ENCODE data around the gene ROCK2. TPM values are rescaled to one million over a fixed set of nuclear protein-coding genes. Genes with fewer than 3 reads are reported as not detected.

ROCK2 gene
- total RNA-seq, 1 experiment from 2014 or later: 49.4 TPM

GRCh38 chr2:11385847-11386246, 41.4 kb upstream of the ROCK2 start:
- Histone ChIP-seq H3K36me3 (ENCODE audit: insufficient read depth, low read length, poor library complexity, severe bottlenecking) (no peaks in the 10 kb centered on the region), H3K4me1 (ENCODE audit: insufficient read depth, low read length, poor library complexity, severe bottlenecking) (no peaks in the 10 kb centered on the region), H3K4me3 (ENCODE audit: low read depth, low read length, poor library complexity, severe bottlenecking) (no peak overlapping the region), H3K27ac (ENCODE audit: low read depth, low read length, poor library complexity, severe bottlenecking) (no peak overlapping the region), H3K9me3 (ENCODE audit: low read depth, low read length, poor library complexity, severe bottlenecking) (no peaks in the 10 kb centered on the region), H3K27me3 (replicated peaks; ENCODE audit: insufficient read depth, low read depth, low read length, poor library complexity) (no peaks in the 10 kb centered on the region)
- BruUV-seq (replicated peaks): no TSS peak
- CTCF ChIA-PET: no interaction called here
- intact Hi-C loops (cut with micrococcal nuclease; ENCODE audit: unreplicated experiment): no loop called here
- no peak for DNase-seq (ENCODE audit: low spot score)
- POLR2A ChIA-PET (ENCODE audit: low non-redundant PET): no interaction called here
- TF ChIP-seq EZH2 (IDR thresholded peaks at IDR 0.05; ENCODE audit: borderline replicate concordance, low read depth, low read length, poor library complexity, severe bottlenecking) (no peak), CTCF (conservative IDR thresholded peaks at IDR 0.05; ENCODE audit: low read depth, low read length) (no peak)

- Histone ChIP-seq H3K9me3 (ENCODE audit: low read depth, low read length, poor library complexity, severe bottlenecking) (no peaks in the 10 kb centered on the region), H3K27me3 (replicated peaks; ENCODE audit: insufficient read depth, low read depth, low read length, poor library complexity) (no peaks in the 10 kb centered on the region), H3K27ac (ENCODE audit: low read depth, low read length, poor library complexity, severe bottlenecking) (no peak overlapping the region), H3K4me3 (ENCODE audit: low read depth, low read length, poor library complexity, severe bottlenecking) (no peak overlapping the region), H3K4me1 (ENCODE audit: insufficient read depth, low read length, poor library complexity, severe bottlenecking) (no peaks in the 10 kb centered on the region), H3K36me3 (ENCODE audit: insufficient read depth, low read length, poor library complexity, severe bottlenecking) (no peaks in the 10 kb centered on the region)
- POLR2A ChIA-PET (ENCODE audit: low non-redundant PET): no interaction called here
- CTCF ChIA-PET: no interaction called here
- BruUV-seq (replicated peaks): no TSS peak
- no peak for DNase-seq (ENCODE audit: low spot score)
- intact Hi-C loops (cut with micrococcal nuclease; ENCODE audit: unreplicated experiment): no loop called here
- TF ChIP-seq EZH2 (IDR thresholded peaks at IDR 0.05; ENCODE audit: borderline replicate concordance, low read depth, low read length, poor library complexity, severe bottlenecking): no peak
- no peak for TF ChIP-seq CTCF (conservative IDR thresholded peaks at IDR 0.05; ENCODE audit: low read depth, low read length)
Measured at GRCh38 chr2:11385216-11385615, 40.8 kb upstream of the ROCK2 start.

GRCh38 chr2:11379558-11379957, 35.1 kb upstream of the ROCK2 start:
- BruUV-seq (replicated peaks): no TSS peak

More at GRCh38 chr2:11379558-11379957, 35.1 kb upstream of the ROCK2 start:
- ChIA-PET POLR2A (ENCODE audit: low non-redundant PET) (no interaction called here), CTCF (no interaction called here)
- intact Hi-C loops (cut with micrococcal nuclease; ENCODE audit: unreplicated experiment): no loop called here
- Histone ChIP-seq H3K4me3 (ENCODE audit: low read depth, low read length, poor library complexity, severe bottlenecking) (no peak overlapping the region), H3K36me3 (ENCODE audit: insufficient read depth, low read length, poor library complexity, severe bottlenecking) (no peaks in the 10 kb centered on the region), H3K27ac (ENCODE audit: low read depth, low read length, poor library complexity, severe bottlenecking) (no peak overlapping the region), H3K9me3 (ENCODE audit: low read depth, low read length, poor library complexity, severe bottlenecking) (no peaks in the 10 kb centered on the region), H3K4me1 (ENCODE audit: insufficient read depth, low read length, poor library complexity, severe bottlenecking) (peaks cover 14% of the 10 kb centered on the region), H3K27me3 (replicated peaks; ENCODE audit: insufficient read depth, low read depth, low read length, poor library complexity) (no peaks in the 10 kb centered on the region)
- DNase-seq (ENCODE audit: low spot score): peak; percentile 59
- TF ChIP-seq CTCF (conservative IDR thresholded peaks at IDR 0.05; ENCODE audit: low read depth, low read length) (no peak), EZH2 (IDR thresholded peaks at IDR 0.05; ENCODE audit: borderline replicate concordance, low read depth, low read length, poor library complexity, severe bottlenecking) (no peak)

Data from A673 (cell line).